Measurements from ENCODE around the gene KLHL35. TPM values are rescaled to one million over a fixed set of nuclear protein-coding genes. Genes with fewer than 3 reads are reported as not detected.

Gene KLHL35
- total RNA-seq, 1 experiment from 2014 or later = 8.4 TPM

DNA sequence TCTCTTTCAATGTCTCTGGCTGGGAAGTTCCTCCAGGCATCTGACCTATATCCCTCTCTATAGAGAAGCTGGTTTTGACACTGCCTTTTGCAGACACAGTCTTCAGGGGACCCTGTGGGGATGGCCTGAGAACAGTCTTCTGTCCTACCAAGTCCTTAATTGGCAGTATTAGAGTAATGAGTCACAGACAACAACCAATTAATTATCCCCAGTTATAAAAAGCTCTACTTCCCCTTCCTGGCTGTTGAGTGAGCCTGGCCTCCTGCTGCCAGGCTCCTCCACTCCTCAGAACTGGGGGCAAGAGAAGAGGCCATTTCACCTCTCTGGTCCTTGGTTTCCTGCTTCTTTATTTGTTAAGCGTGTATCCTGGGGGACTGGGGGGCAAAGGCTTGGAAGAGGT lies 41.2 kb upstream of the KLHL35 start:
- Histone ChIP-seq H3K36me3 (ENCODE audit: low read depth, low read length) (no peaks in the 10 kb centered on the region), H3K79me2 (ENCODE audit: low read length) (no peaks in the 10 kb centered on the region), H3K27ac (ENCODE audit: low read length) (no peak overlapping the region), H3K9me2 (replicated peaks; ENCODE audit: low read length) (no peaks in the 10 kb centered on the region), H3K9me3 (ENCODE audit: low read length) (no peaks in the 10 kb centered on the region), H3K9ac (ENCODE audit: low read length) (no peak overlapping the region), H3K4me2 (ENCODE audit: low read length) (no peak overlapping the region), H3K4me1 (ENCODE audit: insufficient read depth, low read length) (peaks cover 5% of the 10 kb centered on the region; the same call in 1 of the 2 replicates), H3K4me3 (ENCODE audit: low read length) (no peak overlapping the region), H3F3A (ENCODE audit: low read length, unreplicated experiment) (no peaks in the 10 kb centered on the region), H4K20me1 (ENCODE audit: low read length) (no peaks in the 10 kb centered on the region), H2AFZ (ENCODE audit: low read length) (no peak overlapping the region), H3K27me3 (ENCODE audit: low read length) (no peaks in the 10 kb centered on the region)
- ChIA-PET CTCF (no interaction called here), POLR2A (ENCODE audit: unreplicated experiment) (no interaction called here)
- ATAC-seq (no peak; the same call in 1 of the 2 replicates), DNase-seq (no peak)
- TF ChIP-seq, protein P1, sequence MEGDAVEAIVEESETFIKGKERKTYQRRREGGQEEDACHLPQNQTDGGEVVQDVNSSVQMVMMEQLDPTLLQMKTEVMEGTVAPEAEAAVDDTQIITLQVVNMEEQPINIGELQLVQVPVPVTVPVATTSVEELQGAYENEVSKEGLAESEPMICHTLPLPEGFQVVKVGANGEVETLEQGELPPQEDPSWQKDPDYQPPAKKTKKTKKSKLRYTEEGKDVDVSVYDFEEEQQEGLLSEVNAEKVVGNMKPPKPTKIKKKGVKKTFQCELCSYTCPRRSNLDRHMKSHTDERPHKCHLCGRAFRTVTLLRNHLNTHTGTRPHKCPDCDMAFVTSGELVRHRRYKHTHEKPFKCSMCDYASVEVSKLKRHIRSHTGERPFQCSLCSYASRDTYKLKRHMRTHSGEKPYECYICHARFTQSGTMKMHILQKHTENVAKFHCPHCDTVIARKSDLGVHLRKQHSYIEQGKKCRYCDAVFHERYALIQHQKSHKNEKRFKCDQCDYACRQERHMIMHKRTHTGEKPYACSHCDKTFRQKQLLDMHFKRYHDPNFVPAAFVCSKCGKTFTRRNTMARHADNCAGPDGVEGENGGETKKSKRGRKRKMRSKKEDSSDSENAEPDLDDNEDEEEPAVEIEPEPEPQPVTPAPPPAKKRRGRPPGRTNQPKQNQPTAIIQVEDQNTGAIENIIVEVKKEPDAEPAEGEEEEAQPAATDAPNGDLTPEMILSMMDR (conservative IDR thresholded peaks at IDR 0.05; ENCODE audit: low read depth, low read length) = no peak
- TF ChIP-seq EZH2phosphoT487 (IDR thresholded peaks at IDR 0.05; ENCODE audit: borderline replicate concordance, low read length) = no peak
- TF ChIP-seq EZH2 (IDR thresholded peaks at IDR 0.05; ENCODE audit: low read length, unreplicated experiment) = no peak
- intact Hi-C loops (cut with micrococcal nuclease) = no loop called here
- no TSS peak for BruUV-seq (replicated peaks)

GRCh38 chr11:75473684-75474083 lies 40.7 kb upstream of the KLHL35 start:
- CTCF ChIA-PET = no interaction called here
- intact Hi-C loops (cut with micrococcal nuclease) = no loop called here
- no peak overlapping the region for H3K4me2 ChIP-seq (ENCODE audit: low read length)
- no peak overlapping the region for H2AFZ ChIP-seq (ENCODE audit: low read length)
- H4K20me1 ChIP-seq (ENCODE audit: low read length) = no peaks in the 10 kb centered on the region
- no peaks in the 10 kb centered on the region for H3K79me2 ChIP-seq (ENCODE audit: low read length)
- H3F3A ChIP-seq (ENCODE audit: low read length, unreplicated experiment) = no peaks in the 10 kb centered on the region
- DNase-seq = no peak
- H3K9ac ChIP-seq (ENCODE audit: low read length) = no peak overlapping the region
- no peaks in the 10 kb centered on the region for H3K27me3 ChIP-seq (ENCODE audit: low read length)
- no peaks in the 10 kb centered on the region for H3K36me3 ChIP-seq (ENCODE audit: low read depth, low read length)
- no peaks in the 10 kb centered on the region for H3K9me2 ChIP-seq (replicated peaks; ENCODE audit: low read length)
- no peaks in the 10 kb centered on the region for H3K9me3 ChIP-seq (ENCODE audit: low read length)
- H3K4me1 ChIP-seq (ENCODE audit: insufficient read depth, low read length) = peaks cover 5% of the 10 kb centered on the region; the same call in 1 of the 2 replicates
- POLR2A ChIA-PET (ENCODE audit: unreplicated experiment) = no interaction called here
- H3K27ac ChIP-seq (ENCODE audit: low read length) = no peak overlapping the region
- ATAC-seq = no peak
- TF ChIP-seq EZH2phosphoT487 (IDR thresholded peaks at IDR 0.05; ENCODE audit: borderline replicate concordance, low read length) (no peak), EZH2 (IDR thresholded peaks at IDR 0.05; ENCODE audit: low read length, unreplicated experiment) (no peak)
- TF ChIP-seq, protein P1 (conservative IDR thresholded peaks at IDR 0.05; ENCODE audit: low read depth, low read length) = no peak
- no TSS peak for BruUV-seq (replicated peaks)
- no peak overlapping the region for H3K4me3 ChIP-seq (ENCODE audit: low read length)

- H3K4me3 ChIP-seq (ENCODE audit: low read length) = no peak overlapping the region
- no peaks in the 10 kb centered on the region for H3K9me2 ChIP-seq (replicated peaks; ENCODE audit: low read length)
- TF ChIP-seq, protein P1 (conservative IDR thresholded peaks at IDR 0.05; ENCODE audit: low read depth, low read length) = no peak
- TF ChIP-seq EZH2phosphoT487 (IDR thresholded peaks at IDR 0.05; ENCODE audit: borderline replicate concordance, low read length) (no peak), EZH2 (IDR thresholded peaks at IDR 0.05; ENCODE audit: low read length, unreplicated experiment) (no peak)
- no peaks in the 10 kb centered on the region for H4K20me1 ChIP-seq (ENCODE audit: low read length)
- ChIA-PET CTCF (no interaction called here), POLR2A (ENCODE audit: unreplicated experiment) (no interaction called here)
- DNase-seq (no peak), ATAC-seq (no peak)
- no peak overlapping the region for H3K27ac ChIP-seq (ENCODE audit: low read length)
- H3K4me1 ChIP-seq (ENCODE audit: insufficient read depth, low read length) = peaks cover 5% of the 10 kb centered on the region; the same call in 1 of the 2 replicates
- H2AFZ ChIP-seq (ENCODE audit: low read length) = no peak overlapping the region
- no peaks in the 10 kb centered on the region for H3K36me3 ChIP-seq (ENCODE audit: low read depth, low read length)
- no peaks in the 10 kb centered on the region for H3K9me3 ChIP-seq (ENCODE audit: low read length)
- intact Hi-C loops (cut with micrococcal nuclease) = no loop called here
- BruUV-seq (replicated peaks) = no TSS peak
- H3K9ac ChIP-seq (ENCODE audit: low read length) = no peak overlapping the region
- no peaks in the 10 kb centered on the region for H3K27me3 ChIP-seq (ENCODE audit: low read length)
- no peaks in the 10 kb centered on the region for H3F3A ChIP-seq (ENCODE audit: low read length, unreplicated experiment)
- H3K4me2 ChIP-seq (ENCODE audit: low read length) = no peak overlapping the region
- H3K79me2 ChIP-seq (ENCODE audit: low read length) = no peaks in the 10 kb centered on the region
Observed at GRCh38 chr11:75472081-75472732, 39.2 kb upstream of the KLHL35 start.
